Vagina (tissue), 2 donors: ENCODE measurements around the gene NDUFAF8. TPM values are rescaled to one million over a fixed set of nuclear protein-coding genes. Genes with fewer than 3 reads are reported as not detected.

Experiments
- DNase-seq, 2 donors: peaks; one replicate each; pipeline ENCODE4 v3.0.0-alpha.2; 2017; ENCODE audit errors: extremely low spot score in 2 of 2
- H3K27ac ChIP-seq: fragments of 200-600 bp; sonication (generic); one replicate; pipeline ENCODE4 v1.5.1; 2019
- H3K27me3 ChIP-seq: fragments of 200-600 bp; sonication (generic); one replicate; pipeline ENCODE4 v1.5.1; 2019
- H3K36me3 ChIP-seq, 2 donors: fragments of 200-600 bp; sonication (generic); one replicate each; pipeline ENCODE4 v1.5.1; 2017 to 2019
- H3K4me1 ChIP-seq: fragments of 200-600 bp; sonication (generic); one replicate; pipeline ENCODE4 v1.5.1; 2019
- H3K4me3 ChIP-seq, 2 donors: fragments of 200-600 bp; sonication (generic); 1 replicate in 1 of 2; 2 replicates in 1 of 2; pipeline ENCODE4 v1.5.1; 2016 to 2019
- H3K9me3 ChIP-seq: fragments of 200-600 bp; sonication (generic); one replicate; pipeline ENCODE4 v1.5.1; 2019
- POLR2A ChIP-seq, 2 donors: fragments of 450-650 bp; IDR thresholded peaks; one replicate each; pipeline ENCODE4 v1.6.1; 2017; ENCODE audit warnings: antibody characterized with exemption in 2 of 2, mild to moderate bottlenecking in 2 of 2, moderate library complexity in 2 of 2
- POLR2AphosphoS5 ChIP-seq, 2 donors: sonication (generic); formaldehyde crosslinking; IDR thresholded peaks; one replicate each; pipeline ENCODE4 v1.9.0; 2017; ENCODE audit warnings: antibody characterized with exemption in 2 of 2, mild to moderate bottlenecking in 2 of 2, low read depth in 1 of 2; ENCODE audit not compliant: insufficient read depth in 1 of 2
- intact Hi-C: fragments of 100-400 bp; cut with DNase I; formaldehyde crosslinking; loops from one replicate; pipeline ENCODE4 v1.15.1; 2023
- total RNA-seq: library from RNA; depleted of rRNA; stranded (reverse); fragments of >200 nt; gene quantifications from one replicate; pipeline ENCODE4 v1.2.3, GENCODE V29; 2016
- TF ChIP-seq, protein P1 (sequence below), 3 experiments: fragments of 450-650 bp in 2 of 3; fragments of 200-600 bp in 1 of 3; sonication (generic) in 1 of 3; IDR thresholded peaks; one replicate each; pipeline ENCODE4 v1.5.1; 2017 to 2019; ENCODE audit warnings: antibody characterized with exemption in 3 of 3, mild to moderate bottlenecking in 2 of 3, moderate library complexity in 2 of 3

NDUFAF8 gene
- total RNA-seq, 1 donor from 2014 or later = 52.5 TPM

DNA sequence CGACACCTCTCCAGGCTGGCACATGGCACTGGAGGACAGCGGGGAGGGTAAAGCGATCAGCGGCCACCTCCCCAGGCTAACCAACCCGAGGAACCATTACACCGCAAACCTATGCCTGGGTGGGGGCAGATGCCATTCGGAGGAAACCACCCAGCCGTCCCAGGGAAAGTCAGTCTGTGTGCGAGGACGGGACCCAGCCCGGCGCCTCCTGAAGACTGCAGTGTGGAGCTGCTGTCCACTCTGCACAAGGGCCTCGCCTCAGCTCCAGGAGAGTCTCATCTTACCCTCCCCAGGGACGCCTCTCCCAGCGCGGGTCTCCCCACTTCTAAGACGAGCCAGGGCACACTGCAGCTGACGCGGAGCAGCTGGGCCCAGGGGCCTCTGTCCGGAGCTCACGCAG, 48.0 kb downstream of the NDUFAF8 start:
- DNase-seq = no peak
- H3K27me3 ChIP-seq = no peaks in the 10 kb centered on the region
- H3K4me3 ChIP-seq = no peak overlapping the region
- TF ChIP-seq POLR2A (IDR thresholded peaks at IDR 0.05) = no peak
- H3K9me3 ChIP-seq = no peaks in the 10 kb centered on the region
- H3K36me3 ChIP-seq = peaks cover 0 to 23% of the 10 kb centered on the region in 2 donors
- peaks cover 35% of the 10 kb centered on the region for H3K4me1 ChIP-seq
- intact Hi-C loops = no loop called here
- H3K27ac ChIP-seq = no peak overlapping the region

DNA sequence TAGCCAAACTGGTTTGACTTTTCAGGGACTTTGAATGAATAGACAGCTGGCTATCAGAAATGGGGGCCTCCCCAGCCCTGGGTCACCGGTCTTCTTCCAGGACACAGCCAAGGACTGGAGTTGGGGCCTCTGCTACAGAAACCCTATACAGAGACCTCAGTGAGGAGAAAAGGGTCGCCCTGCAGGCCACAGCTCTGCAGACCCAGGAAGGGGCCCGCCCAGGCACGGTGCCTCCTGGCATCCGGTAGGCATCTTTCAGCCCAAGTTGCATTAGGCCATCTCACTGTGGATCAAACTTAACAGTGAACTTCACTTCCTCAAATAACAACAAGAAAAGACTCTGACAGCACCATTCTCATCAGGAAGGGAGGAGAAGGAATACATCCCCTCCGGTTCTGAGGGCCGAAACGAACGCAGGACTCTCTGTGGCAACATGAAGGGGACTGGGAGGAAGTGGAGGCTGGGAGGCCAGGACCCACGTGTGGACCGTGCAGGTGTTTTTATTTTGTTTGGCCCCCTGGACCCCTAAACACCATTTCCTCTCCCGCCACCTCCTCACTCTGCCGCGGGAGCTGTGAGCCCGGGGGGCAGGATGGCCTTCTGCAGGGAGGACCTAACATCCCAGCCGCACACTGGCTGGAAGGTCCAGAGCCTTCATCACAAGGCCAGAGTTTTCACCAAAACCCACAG, 48.8 kb downstream of the NDUFAF8 start:
- H3K36me3 ChIP-seq = peaks cover 0 to 15% of the 10 kb centered on the region in 2 donors
- intact Hi-C loops = no loop called here
- no peak overlapping the region for H3K27ac ChIP-seq

DNA sequence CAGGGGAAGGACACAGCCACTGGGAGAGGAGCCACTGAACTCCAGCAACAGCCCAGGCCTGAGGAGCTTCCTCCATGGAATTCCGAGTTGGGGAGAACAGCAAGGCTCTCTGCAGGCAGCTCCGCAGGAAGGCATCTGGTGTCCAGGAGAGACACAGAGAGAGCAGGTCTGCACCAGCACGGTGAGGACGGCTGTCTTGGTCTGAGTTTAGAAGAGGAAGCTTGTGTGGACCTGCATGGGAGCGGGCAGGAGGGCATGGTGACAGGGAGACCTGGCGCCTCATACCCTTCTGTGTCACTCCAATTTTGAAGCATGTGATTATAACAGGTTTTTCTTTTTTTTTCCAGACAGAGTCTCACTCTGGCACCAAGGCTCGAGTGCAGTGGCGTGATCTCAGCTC, 49.6 kb downstream of the NDUFAF8 start:
- Histone ChIP-seq H3K4me1 (peaks cover 51% of the 10 kb centered on the region), H3K27me3 (no peaks in the 10 kb centered on the region), H3K9me3 (no peaks in the 10 kb centered on the region), H3K36me3 (peaks cover 0 to 10% of the 10 kb centered on the region in 2 donors), H3K27ac (no peak overlapping the region), H3K4me3 (no peak overlapping the region)
- no peak for DNase-seq
- TF ChIP-seq POLR2A (IDR thresholded peaks at IDR 0.05) (no peak), POLR2AphosphoS5 (IDR thresholded peaks at IDR 0.05; ENCODE audit: insufficient read depth in 1 of 2, low read depth in 1 of 2) (no peak)
- TF ChIP-seq, protein P1, sequence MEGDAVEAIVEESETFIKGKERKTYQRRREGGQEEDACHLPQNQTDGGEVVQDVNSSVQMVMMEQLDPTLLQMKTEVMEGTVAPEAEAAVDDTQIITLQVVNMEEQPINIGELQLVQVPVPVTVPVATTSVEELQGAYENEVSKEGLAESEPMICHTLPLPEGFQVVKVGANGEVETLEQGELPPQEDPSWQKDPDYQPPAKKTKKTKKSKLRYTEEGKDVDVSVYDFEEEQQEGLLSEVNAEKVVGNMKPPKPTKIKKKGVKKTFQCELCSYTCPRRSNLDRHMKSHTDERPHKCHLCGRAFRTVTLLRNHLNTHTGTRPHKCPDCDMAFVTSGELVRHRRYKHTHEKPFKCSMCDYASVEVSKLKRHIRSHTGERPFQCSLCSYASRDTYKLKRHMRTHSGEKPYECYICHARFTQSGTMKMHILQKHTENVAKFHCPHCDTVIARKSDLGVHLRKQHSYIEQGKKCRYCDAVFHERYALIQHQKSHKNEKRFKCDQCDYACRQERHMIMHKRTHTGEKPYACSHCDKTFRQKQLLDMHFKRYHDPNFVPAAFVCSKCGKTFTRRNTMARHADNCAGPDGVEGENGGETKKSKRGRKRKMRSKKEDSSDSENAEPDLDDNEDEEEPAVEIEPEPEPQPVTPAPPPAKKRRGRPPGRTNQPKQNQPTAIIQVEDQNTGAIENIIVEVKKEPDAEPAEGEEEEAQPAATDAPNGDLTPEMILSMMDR (IDR thresholded peaks at IDR 0.05) = no peak
- intact Hi-C loops = no loop called here

More for the DNA sequence above, 48.8 kb downstream of the NDUFAF8 start:
- Histone ChIP-seq H3K4me3 (no peak overlapping the region), H3K27me3 (no peaks in the 10 kb centered on the region), H3K4me1 (peaks cover 43% of the 10 kb centered on the region), H3K9me3 (no peaks in the 10 kb centered on the region)
- DNase-seq = no peak
- TF ChIP-seq POLR2A (IDR thresholded peaks at IDR 0.05) (no peak), POLR2AphosphoS5 (IDR thresholded peaks at IDR 0.05; ENCODE audit: insufficient read depth in 1 of 2, low read depth in 1 of 2) (no peak)
- TF ChIP-seq, protein P1 (IDR thresholded peaks at IDR 0.05) = no peak

DNA sequence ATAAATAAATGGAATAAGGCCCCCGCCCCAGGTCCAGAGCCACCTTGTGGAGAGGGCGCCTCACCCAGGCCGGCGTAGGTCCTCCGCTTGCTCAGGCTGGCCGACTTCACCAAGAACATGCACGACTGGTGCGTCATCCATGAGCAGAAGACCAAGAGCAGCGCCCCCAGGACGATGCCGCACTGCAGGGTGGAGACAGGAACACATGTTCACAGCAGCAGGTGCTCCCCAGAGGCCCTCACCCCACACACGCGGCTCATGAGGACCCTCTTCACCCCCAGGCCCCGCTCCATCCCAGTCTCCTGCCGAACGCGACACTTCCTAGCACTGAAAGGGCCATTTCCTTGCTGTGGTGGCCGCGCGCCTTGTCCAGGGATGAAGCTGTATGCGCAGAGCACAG, 50.5 kb downstream of the NDUFAF8 start:
- Histone ChIP-seq H3K27me3 (no peaks in the 10 kb centered on the region), H3K9me3 (no peaks in the 10 kb centered on the region), H3K4me1 (peaks cover 59% of the 10 kb centered on the region), H3K27ac (no peak overlapping the region), H3K4me3 (no peak overlapping the region), H3K36me3 (peaks cover 0 to 10% of the 10 kb centered on the region in 2 donors)
- DNase-seq = no peak
- TF ChIP-seq POLR2AphosphoS5 (IDR thresholded peaks at IDR 0.05; ENCODE audit: insufficient read depth in 1 of 2, low read depth in 1 of 2) = no peak
- TF ChIP-seq POLR2A (IDR thresholded peaks at IDR 0.05) = no peak
- TF ChIP-seq, protein P1 (IDR thresholded peaks at IDR 0.05) = no peak
- intact Hi-C loops = no loop called here

DNA sequence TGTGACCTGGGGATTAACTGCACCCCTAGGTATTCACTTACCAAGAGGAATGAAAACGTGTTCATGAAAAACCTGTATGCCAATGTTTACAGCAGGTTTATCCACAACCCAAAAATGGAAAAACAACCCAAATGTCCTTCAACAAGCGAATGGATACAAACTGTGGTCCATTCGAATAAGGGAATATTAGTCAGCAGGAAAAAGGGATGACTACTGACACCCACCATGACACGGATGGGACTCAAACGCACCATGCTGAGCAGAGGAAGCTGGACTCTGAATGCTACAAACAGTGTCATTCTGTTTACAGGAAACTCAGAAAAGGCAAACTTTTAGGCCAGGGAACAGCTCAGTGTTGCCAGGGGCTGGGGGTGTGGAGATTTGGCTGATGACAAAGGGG, 51.1 kb downstream of the NDUFAF8 start:
- intact Hi-C loops = no loop called here
- H3K36me3 ChIP-seq = peaks cover 0 to 10% of the 10 kb centered on the region in 2 donors
- no peaks in the 10 kb centered on the region for H3K9me3 ChIP-seq
- H3K4me3 ChIP-seq = no peak overlapping the region
- H3K27me3 ChIP-seq = no peaks in the 10 kb centered on the region
- DNase-seq = no peak
- no peak overlapping the region for H3K27ac ChIP-seq
- peaks cover 55% of the 10 kb centered on the region for H3K4me1 ChIP-seq
- no peak for TF ChIP-seq POLR2AphosphoS5 (IDR thresholded peaks at IDR 0.05; ENCODE audit: insufficient read depth in 1 of 2, low read depth in 1 of 2)
- TF ChIP-seq, protein P1 (IDR thresholded peaks at IDR 0.05) = no peak
- TF ChIP-seq POLR2A (IDR thresholded peaks at IDR 0.05) = no peak

Other genes with a start within 250 kb of the NDUFAF8 start
- gene CHMP6, start 247.5 kb upstream of the NDUFAF8 start, total RNA-seq = 31.7 TPM
- 113 TPM for gene BAIAP2, start 204.2 kb upstream of the NDUFAF8 start, total RNA-seq
- gene PVALEF, start 73.8 kb upstream of the NDUFAF8 start, total RNA-seq = not detected
- gene AATK, start 73.1 kb upstream of the NDUFAF8 start, total RNA-seq = 6.4 TPM
- gene CEP131, start 16.4 kb upstream of the NDUFAF8 start, total RNA-seq = 6.1 TPM
- 35.4 TPM for gene TEPSIN, start 263 bp upstream of the NDUFAF8 start, total RNA-seq
- gene SLC38A10, start 56.0 kb downstream of the NDUFAF8 start, total RNA-seq = 67.5 TPM
- gene BAHCC1, start 156.1 kb downstream of the NDUFAF8 start, total RNA-seq = 9.1 TPM